HG02885 (cell line): ENCODE data around the gene RAPGEF5.

ENCODE experiments used
- ATAC-seq: cut with Tn5 transposase; IDR thresholded peaks from one replicate; pipeline ENCODE4 v1.9.1; 2021; ENCODE audit warnings: mild to moderate bottlenecking; ENCODE audit not compliant: unreplicated experiment, poor library complexity

Gene RAPGEF5

DNA sequence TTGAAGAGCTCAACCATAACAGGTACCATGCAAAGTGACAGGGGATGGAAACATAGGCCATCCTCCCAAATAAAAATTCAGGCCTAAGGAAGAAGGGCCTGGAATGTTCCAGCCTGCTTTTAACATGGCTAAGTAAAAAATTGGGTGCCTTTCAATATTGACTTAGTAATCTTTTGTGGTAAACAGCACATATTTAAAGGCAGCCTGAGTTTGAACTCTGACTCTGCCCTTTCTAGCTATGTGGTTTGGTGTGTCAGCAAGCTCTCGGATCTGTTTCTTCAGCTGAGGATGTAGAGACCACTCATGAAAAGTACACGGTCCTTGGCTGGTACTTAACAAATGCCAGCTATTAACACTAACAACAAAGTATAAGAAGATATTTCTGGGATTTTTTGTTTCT is 219.5 kb downstream of the RAPGEF5 start:
- ATAC-seq = no peak

DNA sequence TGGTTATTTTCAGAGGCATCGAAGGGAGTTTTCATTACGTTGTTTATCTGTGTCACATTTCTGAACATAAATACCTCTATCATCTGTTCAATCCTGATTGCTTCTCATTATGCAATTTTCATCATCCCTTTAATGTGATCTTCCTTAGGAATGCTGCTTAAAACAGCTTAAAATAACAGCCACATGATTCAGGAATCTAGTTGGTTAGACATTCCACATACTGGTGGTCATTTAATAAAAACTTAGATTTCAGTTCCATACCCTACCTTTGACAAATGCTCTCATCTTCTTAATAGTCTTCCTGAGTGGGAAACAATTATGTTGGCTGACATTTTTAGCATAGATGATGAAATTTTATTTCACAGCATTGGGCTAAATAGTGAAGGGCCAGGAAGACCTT is 219.9 kb downstream of the RAPGEF5 start:
- no peak for ATAC-seq

DNA sequence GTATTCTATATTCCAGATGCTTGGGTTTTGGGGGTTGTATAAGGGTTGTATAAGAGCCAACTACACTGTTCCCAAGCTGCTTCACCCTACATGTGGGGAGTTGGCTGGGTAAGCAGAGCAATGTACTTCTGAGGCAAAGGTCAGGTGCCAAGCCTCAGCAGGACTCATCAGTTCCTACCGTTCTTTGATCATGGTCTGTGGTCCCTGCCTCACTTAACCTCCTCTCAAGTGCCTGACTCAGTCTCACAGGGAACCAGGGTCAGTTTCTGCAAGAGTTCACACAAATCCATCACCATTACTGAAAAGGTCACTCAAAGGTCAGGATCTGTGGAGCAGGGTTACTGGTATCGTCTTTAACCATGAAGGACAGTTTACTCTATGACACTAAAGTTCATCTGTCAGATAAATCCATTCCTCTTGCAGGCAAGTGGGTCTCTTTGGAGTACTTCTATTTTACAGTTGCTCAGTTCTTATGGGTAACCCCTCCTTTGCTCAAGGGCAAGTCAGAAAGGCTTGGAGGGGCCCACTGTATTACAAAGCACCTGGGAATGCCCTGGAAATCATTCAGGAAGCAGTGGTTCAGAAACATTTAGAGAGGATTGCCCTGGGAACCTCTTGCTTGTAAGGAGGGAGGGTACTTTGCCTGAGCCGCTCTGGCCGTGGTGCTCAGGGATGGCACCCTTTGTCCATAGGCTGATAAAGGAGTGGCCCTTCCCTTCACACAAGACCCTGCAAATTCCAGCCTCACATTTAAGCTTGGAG is 227.0 kb downstream of the RAPGEF5 start:
- no peak for ATAC-seq

GRCh38 chr7:22129166-22129565 is 227.8 kb downstream of the RAPGEF5 start:
- ATAC-seq = no peak

DNA sequence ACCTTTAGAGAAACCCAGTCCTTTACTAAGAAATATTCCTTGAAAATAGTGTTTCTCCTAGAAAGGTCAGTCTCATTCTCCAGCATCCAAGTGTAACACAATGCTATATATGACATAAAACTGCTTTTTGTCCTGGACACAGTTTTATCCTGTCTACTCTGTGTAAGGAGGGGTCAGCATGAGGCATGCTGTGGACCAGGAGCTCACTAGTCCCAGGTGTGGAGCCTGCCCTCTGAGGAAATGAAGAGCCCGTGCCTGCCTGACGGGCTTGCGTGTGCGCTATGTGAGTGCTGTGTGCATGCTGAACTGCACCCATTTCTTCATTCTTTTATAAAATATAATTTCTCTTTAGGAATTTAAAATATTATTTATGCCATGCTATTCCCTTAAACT is 228.4 kb downstream of the RAPGEF5 start:
- no peak for ATAC-seq

GRCh38 chr7:22127835-22128527 is 229.0 kb downstream of the RAPGEF5 start:
- ATAC-seq = no peak

DNA sequence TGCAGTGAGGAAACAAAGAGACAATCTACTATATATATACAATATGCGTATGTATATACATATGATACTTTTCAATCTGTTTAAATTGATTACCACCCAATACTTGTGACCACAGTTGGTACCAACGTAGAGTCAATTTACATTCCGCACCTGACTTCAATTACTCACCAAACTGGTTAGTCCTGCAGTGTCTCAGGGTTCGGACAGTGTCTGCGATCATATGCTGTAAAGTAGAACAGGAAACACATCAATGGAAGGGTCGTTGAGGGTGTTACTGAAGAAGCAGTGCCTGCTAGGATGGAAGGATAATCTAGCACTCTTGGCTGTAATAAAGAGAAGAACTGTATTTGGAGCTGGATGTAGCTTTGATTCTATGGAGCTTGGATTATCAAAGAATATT is 231.5 kb downstream of the RAPGEF5 start:
- ATAC-seq = no peak

DNA sequence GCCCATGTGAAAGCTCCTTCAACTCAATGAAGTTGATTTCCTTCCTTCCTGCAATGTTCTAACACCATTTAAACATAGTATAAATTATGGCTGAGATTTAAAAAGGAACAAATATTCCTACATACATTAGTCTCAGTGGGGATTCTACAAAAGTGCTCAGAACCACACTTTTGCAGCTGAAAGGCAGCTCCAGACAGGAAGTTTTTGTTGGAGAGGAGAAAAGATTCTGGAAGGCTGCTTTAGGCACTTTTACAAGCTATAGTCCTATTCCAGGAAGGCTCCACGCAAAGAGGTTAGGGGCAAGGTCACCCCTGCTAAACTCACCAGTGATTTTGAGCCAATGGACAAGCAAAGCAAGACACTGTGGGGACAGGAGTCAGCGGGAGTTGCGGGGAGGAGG is 232.0 kb downstream of the RAPGEF5 start:
- no peak for ATAC-seq

DNA sequence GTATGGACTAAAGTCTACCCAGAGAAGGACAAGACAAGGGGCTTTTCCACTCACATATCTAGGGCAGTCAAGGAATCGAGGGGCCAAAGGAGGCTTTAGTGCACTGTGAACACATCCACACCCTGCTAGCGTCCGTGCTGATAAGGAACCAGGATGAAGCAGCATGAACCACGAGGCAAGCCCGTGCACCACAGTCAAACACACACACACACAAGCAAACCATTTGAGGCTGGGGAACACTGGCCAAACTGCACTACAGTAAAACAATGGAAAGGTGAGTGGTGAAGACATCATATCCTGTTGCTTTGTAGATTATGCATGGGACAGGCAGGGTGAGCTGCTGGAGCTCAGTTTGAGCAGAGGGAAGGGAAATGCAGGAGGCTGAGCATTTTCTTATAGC is 233.8 kb downstream of the RAPGEF5 start:
- no peak for ATAC-seq

DNA sequence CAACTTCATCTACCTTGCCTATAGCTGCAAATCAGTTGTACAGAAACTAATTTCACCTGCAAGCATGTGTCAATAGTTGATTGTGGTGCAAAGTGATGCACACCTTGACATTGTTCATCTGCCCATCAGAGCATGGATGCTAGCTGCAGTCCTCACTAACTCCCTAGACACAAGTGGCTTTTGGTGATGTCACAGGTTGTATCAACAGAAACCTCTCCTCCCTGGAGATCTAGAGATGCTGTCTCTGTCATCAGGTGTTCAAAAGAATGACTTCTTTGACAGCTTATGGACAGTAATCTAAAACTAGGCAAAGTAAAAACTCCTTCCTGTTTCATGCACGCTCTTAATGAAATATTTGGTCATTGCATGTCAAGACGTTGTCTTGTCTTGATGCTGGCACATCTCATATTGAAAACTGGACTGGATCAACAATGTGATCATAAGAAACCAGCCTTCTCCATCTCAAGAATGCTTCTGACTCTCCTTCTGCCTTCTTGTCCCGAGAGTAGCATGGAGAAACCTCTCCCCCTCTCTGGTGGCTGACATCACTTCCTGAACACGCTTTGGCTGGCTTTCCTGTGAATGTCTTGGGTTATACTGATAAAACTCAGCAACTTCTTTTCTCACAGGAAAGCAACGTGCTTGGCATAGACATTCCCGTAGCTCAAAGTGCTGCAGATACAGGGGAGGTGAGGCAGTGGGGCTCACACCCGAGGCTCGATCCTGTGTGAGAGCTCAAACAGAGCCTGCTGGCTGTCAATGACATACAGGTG is 235.1 kb downstream of the RAPGEF5 start:
- no peak for ATAC-seq

DNA sequence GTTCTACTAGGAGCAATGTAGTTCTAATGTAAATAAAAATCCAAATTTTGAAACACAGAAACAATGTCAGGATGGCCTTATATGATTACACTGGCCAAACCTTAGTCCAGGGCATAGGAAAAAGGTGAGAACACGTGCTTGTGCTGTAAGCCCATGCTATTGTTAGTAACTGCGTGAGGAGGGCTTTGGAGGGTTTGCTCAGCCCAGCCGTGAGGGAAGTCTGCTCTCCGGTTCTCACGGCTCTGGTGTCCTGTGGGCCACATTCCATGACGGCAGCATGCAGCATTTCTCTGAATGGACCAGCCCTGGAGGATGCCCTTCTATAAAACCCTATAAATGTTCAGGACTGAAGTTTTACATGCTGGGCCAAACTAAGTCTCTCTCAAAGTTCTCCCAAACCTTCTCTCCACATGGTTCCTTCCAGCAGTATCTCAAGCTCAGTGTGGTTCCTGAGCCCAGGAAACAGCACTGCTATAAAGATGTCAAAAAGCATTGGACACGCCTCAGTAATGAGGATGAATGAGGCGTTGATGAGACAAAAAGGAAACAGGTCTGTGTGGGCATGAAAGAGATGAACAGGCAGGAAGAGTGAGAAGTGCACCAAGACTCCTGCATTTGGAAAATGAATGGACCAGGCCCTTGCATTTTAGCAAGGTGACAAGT is 236.4 kb downstream of the RAPGEF5 start:
- no peak for ATAC-seq

DNA sequence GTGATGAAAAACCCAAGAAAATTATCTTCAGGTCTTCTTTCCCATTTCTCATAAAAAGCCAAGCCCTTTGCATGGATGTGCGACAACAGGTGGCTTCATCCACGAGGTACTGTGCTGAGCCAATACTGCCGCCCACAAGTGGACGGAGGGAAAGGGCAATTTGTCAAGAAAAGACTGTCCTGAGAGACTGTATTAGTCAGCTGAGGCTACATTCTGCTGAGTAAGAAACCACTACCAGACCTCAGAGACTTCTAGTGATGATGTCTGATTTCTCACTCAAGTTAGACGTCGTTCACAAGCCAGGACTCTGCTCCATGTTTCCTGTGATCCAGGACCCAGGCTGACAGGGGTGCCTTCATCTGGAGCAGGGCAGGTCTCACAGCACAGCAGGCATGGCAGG is 239.7 kb downstream of the RAPGEF5 start:
- no peak for ATAC-seq

- no peak for ATAC-seq
These were observed 240.4 kb downstream of the RAPGEF5 start for GRCh38 chr7:22116451-22117030.

DNA sequence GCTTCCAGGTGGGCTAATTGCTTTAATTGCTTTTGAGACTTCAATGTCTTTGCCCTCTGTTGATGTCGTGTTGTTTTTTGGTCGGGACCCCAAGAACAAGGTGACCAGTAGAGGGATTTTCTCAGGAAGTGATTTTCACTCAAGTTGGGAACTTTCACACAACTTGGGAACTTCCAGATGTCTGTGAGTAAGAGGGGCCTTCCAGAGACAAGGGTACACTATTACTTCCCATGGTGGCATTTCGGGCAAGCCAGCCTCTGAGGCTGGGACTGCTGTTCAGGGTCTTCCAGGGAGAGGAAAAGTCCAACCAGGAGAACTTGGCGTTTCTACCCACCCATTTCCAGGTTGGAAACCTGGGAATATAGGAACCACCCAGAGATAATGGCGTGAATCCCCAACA is 241.3 kb downstream of the RAPGEF5 start:
- no peak for ATAC-seq

DNA sequence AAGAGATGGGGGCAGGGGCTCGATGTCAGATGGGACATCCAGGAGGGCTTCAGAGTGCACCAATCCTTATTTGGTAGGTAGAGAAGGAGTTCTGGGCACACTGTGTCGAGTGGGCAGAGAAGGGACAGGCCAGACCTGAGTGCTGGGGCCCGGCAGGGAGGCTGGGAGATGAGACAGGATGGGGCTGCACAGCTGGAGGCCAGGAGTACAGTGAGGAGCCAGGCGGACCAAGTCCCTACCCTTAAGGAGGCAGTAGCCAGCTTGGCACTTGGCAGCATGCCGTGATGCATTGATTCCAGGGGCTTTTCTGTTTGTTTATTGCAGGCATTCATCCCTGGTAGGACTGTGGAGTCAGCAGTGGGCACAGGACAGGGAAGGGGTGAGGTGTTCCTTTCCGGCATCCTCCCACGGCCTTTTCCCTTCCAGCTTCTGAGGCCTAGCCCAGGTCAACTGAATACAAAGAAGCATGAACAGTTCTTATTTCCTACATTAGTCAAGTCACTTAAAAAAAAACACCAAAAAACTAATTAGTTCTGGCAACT is 242.4 kb downstream of the RAPGEF5 start:
- no peak for ATAC-seq

DNA sequence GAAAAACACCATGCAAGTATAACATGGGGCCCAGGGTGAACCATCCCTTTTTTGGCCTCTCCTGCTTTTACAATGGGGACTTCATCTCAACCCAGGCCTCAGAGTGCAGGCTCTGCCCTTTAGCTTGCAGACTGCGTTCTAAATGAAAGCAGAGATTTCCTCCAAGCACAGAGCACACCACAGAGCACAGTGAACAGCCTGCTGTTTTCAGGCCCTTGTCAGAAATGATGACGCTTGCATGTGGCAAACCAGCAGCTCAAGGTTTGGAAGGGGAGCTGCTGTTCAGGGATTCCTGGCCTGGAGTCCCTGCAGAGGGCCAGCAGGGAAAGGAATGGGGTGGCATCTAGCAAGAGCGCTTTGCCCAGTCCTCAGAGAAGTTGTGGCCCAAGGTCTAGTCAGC is 243.9 kb downstream of the RAPGEF5 start:
- no peak for ATAC-seq

DNA sequence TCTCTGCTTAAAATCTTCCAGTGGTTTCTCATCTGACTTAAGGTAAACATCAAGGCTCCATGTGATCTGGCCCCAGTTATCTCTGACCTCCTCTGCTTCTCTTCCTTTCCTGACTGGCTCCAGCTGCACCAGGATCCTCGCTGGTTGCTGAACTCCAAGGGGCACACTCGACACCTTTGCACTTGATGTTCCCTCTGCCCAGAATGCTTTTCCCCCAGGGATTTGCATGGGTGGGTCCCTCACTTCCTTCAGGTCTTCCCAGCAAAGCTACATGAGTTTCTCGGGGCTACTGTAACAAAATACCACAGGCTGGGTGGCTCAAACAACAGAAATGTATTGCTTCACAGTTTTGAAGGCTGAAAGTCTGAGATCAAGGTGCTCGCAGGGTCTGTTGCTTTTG is 245.3 kb downstream of the RAPGEF5 start:
- ATAC-seq = no peak

DNA sequence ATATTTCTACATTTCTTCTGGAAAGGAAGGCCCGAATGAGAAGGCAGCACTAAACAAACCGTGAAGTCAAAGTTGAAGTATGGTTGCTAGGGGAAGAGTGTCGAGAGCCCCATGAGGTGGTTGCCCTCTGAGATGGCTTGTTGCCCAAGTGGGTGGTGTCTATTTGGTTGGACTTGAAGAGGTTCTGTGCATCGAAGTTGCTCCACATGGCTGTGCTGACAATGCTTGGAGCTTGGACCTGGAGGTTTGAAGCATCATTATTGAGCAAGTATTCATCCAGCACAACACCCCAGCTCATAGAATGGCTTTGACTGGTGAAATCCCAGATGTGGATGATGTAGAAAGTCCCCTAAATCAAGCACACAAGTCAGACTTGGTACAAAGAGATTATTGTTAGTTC is 246.1 kb downstream of the RAPGEF5 start:
- ATAC-seq = no peak

DNA sequence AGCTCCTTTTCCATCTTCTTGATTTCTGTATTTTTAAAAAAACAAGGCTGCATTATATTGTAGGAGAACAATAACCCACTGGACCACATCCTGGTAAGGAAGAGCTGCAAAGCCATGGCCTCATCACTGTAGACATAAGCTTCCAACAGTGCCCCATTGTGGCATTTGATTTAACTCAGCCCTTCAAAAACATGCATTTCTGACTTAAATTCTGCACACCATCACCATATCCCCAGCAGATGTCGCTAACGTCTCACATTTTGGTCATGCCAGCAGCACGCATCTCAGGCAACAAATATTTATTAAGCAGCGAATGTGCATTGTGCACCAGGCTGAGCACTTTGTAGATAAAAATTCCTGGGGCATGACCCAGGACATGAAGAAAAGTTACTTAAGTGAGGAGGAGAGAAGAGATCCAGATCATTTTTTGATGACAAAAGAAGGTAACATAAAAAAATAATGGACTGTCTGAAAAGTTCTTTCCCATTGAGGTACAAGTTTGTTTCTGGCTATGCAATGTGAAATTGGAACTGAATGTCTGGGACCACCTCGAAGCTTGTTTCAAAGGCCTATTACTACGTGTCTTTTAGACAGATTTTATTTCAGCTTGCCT is 246.6 kb downstream of the RAPGEF5 start:
- peak; percentile 80 for ATAC-seq

DNA sequence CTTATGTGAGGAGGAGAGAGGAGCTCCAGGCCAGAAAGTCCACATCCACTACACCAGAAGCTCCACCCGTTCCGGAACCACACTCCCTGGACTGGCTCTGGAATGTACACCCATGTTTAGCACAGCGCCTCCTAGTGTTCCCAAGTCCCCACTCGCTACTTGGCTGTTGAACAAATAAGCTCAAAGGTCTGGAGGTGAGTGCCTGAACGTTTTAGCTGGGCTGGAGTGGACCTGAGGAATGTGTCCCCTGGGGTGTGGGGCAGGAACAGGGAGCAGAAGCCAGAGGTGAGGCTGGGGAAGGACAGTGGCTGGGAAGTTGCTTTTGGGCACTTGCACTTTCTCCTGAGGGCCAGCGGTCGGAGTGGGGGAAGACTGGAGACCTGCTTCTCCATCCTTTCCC is 247.2 kb downstream of the RAPGEF5 start:
- no peak for ATAC-seq
